Nephron (organoid): Measurements from ENCODE around the gene BRCC3.

ENCODE experiments used
- H3K27ac Mint-ChIP-seq, 3 experiments: 2 replicates each; pipeline ENCODE4 v1.8.0; 2020; ENCODE audit warnings: mixed read lengths in 3 of 3, mild to moderate bottlenecking in 2 of 3, moderate library complexity in 1 of 3
- H3K27me3 Mint-ChIP-seq: 2 replicates; pipeline ENCODE4 v1.8.0; 2021; ENCODE audit warnings: low read depth, mild to moderate bottlenecking, moderate library complexity, mixed read lengths
- H3K36me3 Mint-ChIP-seq: 2 replicates; pipeline ENCODE4 v1.8.0; 2020; ENCODE audit warnings: low read depth, mixed read lengths
- H3K4me1 Mint-ChIP-seq: 2 replicates; pipeline ENCODE4 v1.8.0; 2020; ENCODE audit warnings: mixed read lengths
- H3K4me3 Mint-ChIP-seq, 3 experiments: 2 replicates each; pipeline ENCODE4 v1.8.0; 2020; ENCODE audit warnings: mild to moderate bottlenecking in 3 of 3, mixed read lengths in 3 of 3, moderate library complexity in 2 of 3
- H3K9me3 Mint-ChIP-seq: 2 replicates; pipeline ENCODE4 v1.8.0; 2020; ENCODE audit warnings: mixed read lengths
- TF ChIP-seq, protein P1 (sequence below), 3 experiments: fragments of 200-600 bp; sonication (generic); IDR thresholded peaks; one replicate each; pipeline ENCODE4 v1.5.0; 2021; ENCODE audit warnings: antibody characterized with exemption in 3 of 3; ENCODE audit not compliant: unreplicated experiment in 3 of 3

Gene BRCC3

DNA sequence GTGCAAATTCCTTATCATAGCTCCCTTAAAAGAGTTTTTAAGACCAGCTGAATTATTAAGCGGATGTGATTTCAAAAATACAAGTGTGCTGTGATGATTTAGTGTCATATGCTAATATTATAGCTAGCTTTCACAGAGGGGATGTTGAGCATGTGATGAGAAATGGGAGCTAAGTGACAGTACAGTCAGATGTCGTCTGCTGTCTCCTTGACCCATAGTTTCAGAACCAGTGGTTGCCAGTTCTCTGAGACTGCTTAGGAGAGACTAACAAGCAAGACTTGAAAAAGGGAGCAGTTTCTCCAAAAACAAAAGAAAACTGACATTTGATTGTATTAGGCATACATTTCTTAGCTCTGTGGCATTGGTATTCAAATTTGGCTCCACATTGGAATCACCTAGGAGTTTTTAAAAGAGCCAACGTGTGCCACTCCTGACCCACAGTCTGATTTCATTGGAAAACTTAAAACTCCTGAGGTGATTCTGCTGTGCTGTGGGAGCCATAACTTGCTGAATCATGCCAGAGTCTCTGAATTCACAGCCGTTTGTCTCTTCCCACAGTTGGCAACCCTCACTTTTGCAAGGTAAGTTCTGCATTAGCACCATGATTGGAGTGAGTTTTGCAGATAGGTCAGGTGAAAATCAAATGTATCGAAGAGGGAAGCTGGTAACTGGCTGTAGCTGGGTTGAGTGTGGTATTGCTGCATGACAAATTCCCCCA, 24.3 kb upstream of the BRCC3 start:
- TF ChIP-seq, protein P1, sequence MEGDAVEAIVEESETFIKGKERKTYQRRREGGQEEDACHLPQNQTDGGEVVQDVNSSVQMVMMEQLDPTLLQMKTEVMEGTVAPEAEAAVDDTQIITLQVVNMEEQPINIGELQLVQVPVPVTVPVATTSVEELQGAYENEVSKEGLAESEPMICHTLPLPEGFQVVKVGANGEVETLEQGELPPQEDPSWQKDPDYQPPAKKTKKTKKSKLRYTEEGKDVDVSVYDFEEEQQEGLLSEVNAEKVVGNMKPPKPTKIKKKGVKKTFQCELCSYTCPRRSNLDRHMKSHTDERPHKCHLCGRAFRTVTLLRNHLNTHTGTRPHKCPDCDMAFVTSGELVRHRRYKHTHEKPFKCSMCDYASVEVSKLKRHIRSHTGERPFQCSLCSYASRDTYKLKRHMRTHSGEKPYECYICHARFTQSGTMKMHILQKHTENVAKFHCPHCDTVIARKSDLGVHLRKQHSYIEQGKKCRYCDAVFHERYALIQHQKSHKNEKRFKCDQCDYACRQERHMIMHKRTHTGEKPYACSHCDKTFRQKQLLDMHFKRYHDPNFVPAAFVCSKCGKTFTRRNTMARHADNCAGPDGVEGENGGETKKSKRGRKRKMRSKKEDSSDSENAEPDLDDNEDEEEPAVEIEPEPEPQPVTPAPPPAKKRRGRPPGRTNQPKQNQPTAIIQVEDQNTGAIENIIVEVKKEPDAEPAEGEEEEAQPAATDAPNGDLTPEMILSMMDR (IDR thresholded peaks at IDR 0.05; ENCODE audit: unreplicated experiment in 3 of 3): no peak
- Mint-ChIP-seq H3K27ac (no peak overlapping the region), H3K4me1 (peaks cover 4% of the 10 kb centered on the region), H3K9me3 (no peaks in the 10 kb centered on the region), H3K27me3 (no peaks in the 10 kb centered on the region), H3K4me3 (no peak overlapping the region), H3K36me3 (peaks cover 14% of the 10 kb centered on the region)

- H3K9me3 Mint-ChIP-seq: no peaks in the 10 kb centered on the region
- TF ChIP-seq, protein P1 (IDR thresholded peaks at IDR 0.05; ENCODE audit: unreplicated experiment in 3 of 3): peak; percentile 35 to 43 (median 36)
- H3K27ac Mint-ChIP-seq: no peak overlapping the region
- H3K36me3 Mint-ChIP-seq: peaks cover 15% of the 10 kb centered on the region
- H3K4me1 Mint-ChIP-seq: peaks cover 4% of the 10 kb centered on the region
- no peaks in the 10 kb centered on the region for H3K27me3 Mint-ChIP-seq
- H3K4me3 Mint-ChIP-seq: no peak overlapping the region
Observed at GRCh38 chrX:155048977-155049619, 22.2 kb upstream of the BRCC3 start.

GRCh38 chrX:155052738-155053498, 18.4 kb upstream of the BRCC3 start:
- Mint-ChIP-seq H3K4me1 (peaks cover 9% of the 10 kb centered on the region), H3K27me3 (no peaks in the 10 kb centered on the region), H3K27ac (peak overlapping the region; percentile 11 to 38 (median 20)), H3K9me3 (no peaks in the 10 kb centered on the region), H3K4me3 (no peak overlapping the region), H3K36me3 (peaks cover 14% of the 10 kb centered on the region)
- TF ChIP-seq, protein P1 (IDR thresholded peaks at IDR 0.05; ENCODE audit: unreplicated experiment in 3 of 3): no peak

- H3K36me3 Mint-ChIP-seq: peaks cover 14% of the 10 kb centered on the region
- H3K9me3 Mint-ChIP-seq: no peaks in the 10 kb centered on the region
- no peaks in the 10 kb centered on the region for H3K27me3 Mint-ChIP-seq
- H3K27ac Mint-ChIP-seq: peak overlapping the region in 1 of 3 experiments; percentile 38
- no peak overlapping the region for H3K4me3 Mint-ChIP-seq
- H3K4me1 Mint-ChIP-seq: peaks cover 9% of the 10 kb centered on the region
- TF ChIP-seq, protein P1 (IDR thresholded peaks at IDR 0.05; ENCODE audit: unreplicated experiment in 3 of 3): no peak
Observed at GRCh38 chrX:155053656-155054055, 17.7 kb upstream of the BRCC3 start.

DNA sequence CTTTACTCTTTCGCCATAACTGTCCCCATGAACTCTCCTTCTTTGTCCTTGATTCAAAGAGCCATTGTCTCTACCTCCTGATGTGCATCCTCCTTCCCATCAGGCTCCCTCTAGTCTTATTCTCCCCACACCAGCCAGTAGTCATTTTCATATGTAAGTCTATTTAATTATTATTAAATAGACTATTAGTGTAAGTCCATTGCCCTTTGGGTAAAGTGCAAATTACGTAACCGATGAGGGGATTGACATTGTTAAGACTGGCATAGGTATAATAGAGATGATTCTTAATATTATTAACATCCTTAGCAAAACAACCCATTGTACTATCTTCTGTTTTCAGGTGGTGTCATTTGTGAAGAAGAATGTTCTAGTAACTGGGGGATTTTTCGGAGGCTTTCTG, 17.1 kb upstream of the BRCC3 start:
- Mint-ChIP-seq H3K27ac (no peak overlapping the region), H3K9me3 (no peaks in the 10 kb centered on the region), H3K4me1 (peaks cover 5% of the 10 kb centered on the region), H3K36me3 (peaks cover 14% of the 10 kb centered on the region), H3K27me3 (no peaks in the 10 kb centered on the region), H3K4me3 (no peak overlapping the region)
- TF ChIP-seq, protein P1 (IDR thresholded peaks at IDR 0.05; ENCODE audit: unreplicated experiment in 3 of 3): no peak
